GM06990 (cell line): ENCODE data around the gene TMEM176B.

ENCODE experiments used
- DNase-seq: peaks from one replicate; pipeline ENCODE4 v3.0.0-alpha.2; 2011; ENCODE audit not compliant: insufficient read length; ENCODE audit errors: extremely low read depth
- H3K27me3 ChIP-seq: replicated peaks from 2 replicates; pipeline ENCODE4 v1.6.0; 2011; ENCODE audit warnings: low read length; ENCODE audit not compliant: control insufficient read depth, insufficient read depth
- H3K36me3 ChIP-seq: 2 replicates; pipeline ENCODE4 v1.5.1; 2011; ENCODE audit warnings: low read length; ENCODE audit not compliant: control insufficient read depth, insufficient read depth
- H3K4me3 ChIP-seq: replicated peaks from 2 replicates; pipeline ENCODE4 v1.5.1; 2011; ENCODE audit warnings: low read depth, mild to moderate bottlenecking, control low read depth, low read length
- CTCF ChIP-seq: IDR thresholded peaks from 2 replicates; pipeline ENCODE4 v1.5.1; 2011; ENCODE audit warnings: low read length, control low read depth, mild to moderate bottlenecking, inconsistent platforms; ENCODE audit not compliant: insufficient read depth, poor library complexity, severe bottlenecking

Gene TMEM176B

GRCh38 chr7:150800581-150801241 lies 547 bp upstream of the TMEM176B start, which contains the start of gene TMEM176A:
TSS of gene TMEM176A (plus strand) at chr7:150800769. CDS start at chr7:150801551, 782 bp downstream.
- TF ChIP-seq CTCF = no peak
- H3K27me3 ChIP-seq = peaks cover 2% of the 10 kb centered on the region
- no peaks in the 10 kb centered on the region for H3K36me3 ChIP-seq
- no peak within 1 kb of the TSS for H3K4me3 ChIP-seq
- no peak for DNase-seq

DNA sequence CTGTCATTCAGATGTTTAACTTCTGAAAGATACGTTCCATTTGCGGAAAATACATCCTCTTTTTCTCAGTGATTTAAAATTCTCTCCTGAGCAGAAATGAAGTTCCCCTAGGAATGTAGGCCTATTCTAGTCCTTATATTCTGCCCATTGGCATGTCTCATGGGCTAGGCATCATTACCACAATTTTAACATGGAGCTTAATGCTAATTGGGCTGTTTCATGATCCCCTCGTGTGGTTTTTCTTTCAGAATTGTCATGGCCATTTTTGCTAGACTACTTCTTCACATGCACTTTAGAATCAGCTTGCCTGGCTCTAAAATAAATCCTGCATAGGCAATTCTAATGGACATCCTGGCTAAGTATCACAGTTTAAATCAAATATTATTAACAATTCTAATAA lies 1.0 kb downstream of the TMEM176B start:
- H3K27me3 ChIP-seq = peaks cover 2% of the 10 kb centered on the region
- TF ChIP-seq CTCF = no peak
- no peaks in the 10 kb centered on the region for H3K36me3 ChIP-seq
- DNase-seq = no peak
- no peak overlapping the region for H3K4me3 ChIP-seq

DNA sequence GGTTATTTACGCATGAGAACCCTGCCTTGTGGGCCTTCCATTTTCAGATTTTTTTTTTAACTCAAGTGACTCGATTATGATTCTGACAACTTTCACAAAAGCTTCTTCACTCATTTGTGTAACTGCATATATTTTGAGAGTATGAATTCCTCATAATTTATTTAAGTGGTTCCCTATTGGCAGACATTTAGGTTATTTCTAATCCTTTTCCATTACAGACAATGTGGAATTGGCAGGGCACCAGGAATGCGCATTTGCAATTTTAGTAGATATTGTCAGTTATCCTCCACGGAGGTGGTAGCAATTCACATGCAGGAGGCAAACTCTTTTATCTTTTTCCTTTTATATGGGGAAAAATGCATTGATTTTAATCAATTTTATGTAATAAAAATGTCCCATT lies 2.5 kb downstream of the TMEM176B start:
- no peak for DNase-seq
- no peak for TF ChIP-seq CTCF
- Histone ChIP-seq H3K36me3 (no peaks in the 10 kb centered on the region), H3K4me3 (no peak overlapping the region), H3K27me3 (peaks cover 2% of the 10 kb centered on the region)

DNA sequence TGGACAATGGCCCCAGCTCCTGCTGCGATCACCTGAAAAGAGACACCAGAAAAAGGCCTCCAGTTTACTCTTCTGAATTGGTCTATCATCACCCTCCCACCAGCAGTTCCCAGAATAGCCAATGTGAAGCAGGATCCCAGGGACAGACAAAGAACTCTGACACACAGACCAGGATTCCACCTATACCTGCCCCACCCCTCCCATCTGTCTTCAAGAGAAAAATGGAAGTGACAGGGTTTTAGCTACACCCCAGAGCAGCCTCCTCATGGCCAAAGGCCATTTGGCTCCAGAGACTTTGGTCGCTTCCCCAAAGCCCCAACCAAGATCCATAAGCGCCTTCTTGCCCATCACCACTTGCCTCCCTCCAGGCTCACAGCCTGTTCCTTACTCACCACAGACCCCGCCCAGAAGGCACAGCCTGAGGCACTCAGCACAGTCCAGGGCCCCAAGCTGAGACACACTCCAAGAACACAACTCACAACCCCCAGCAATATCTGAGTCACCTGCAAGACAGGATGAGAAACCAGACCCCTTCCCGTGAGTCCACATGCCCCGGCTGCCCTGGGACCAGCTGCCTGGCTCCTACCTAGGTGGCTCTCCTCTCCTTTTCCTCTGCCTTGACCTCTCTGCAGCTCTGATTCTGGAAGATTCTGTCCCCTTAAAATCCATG lies 6.5 kb downstream of the TMEM176B start:
- DNase-seq = no peak
- no peaks in the 10 kb centered on the region; the same call in none of the 2 replicates for H3K27me3 ChIP-seq
- no peak overlapping the region for H3K4me3 ChIP-seq
- H3K36me3 ChIP-seq = no peaks in the 10 kb centered on the region
- no peak for TF ChIP-seq CTCF

GRCh38 chr7:150791746-150792452 lies 8.3 kb downstream of the TMEM176B start:
- DNase-seq = no peak
- Histone ChIP-seq H3K4me3 (no peak overlapping the region), H3K36me3 (no peaks in the 10 kb centered on the region), H3K27me3 (no peaks in the 10 kb centered on the region; the same call in none of the 2 replicates)
- no peak for TF ChIP-seq CTCF
